Smooth muscle cell (in vitro differentiated cells): Measurements from ENCODE around the gene KCTD17. TPM values are rescaled to one million over a fixed set of nuclear protein-coding genes. Genes with fewer than 3 reads are reported as not detected.

Experiments
- DNase-seq: peaks from one replicate; lab custom pipeline; 2025; ENCODE audit not compliant: unreplicated experiment; lab: John Stamatoyannopoulos, UW
- H2AFZ ChIP-seq: fragments of 200-600 bp; sonication (generic); 2 replicates; pipeline ENCODE4 v1.6.0; 2016; ENCODE audit warnings: antibody characterized with exemption, low read depth, mild to moderate bottlenecking
- H3F3A ChIP-seq: fragments of 200-600 bp; sonication (generic); 2 replicates; pipeline ENCODE4 v1.6.0; 2017; ENCODE audit warnings: antibody characterized with exemption, low read depth
- H3K27ac ChIP-seq: fragments of 200-600 bp; sonication (generic); 2 replicates; pipeline ENCODE4 v1.5.1; 2016; ENCODE audit warnings: low read depth, mild to moderate bottlenecking
- H3K27me3 ChIP-seq: fragments of 200-600 bp; sonication (generic); 2 replicates; pipeline ENCODE4 v1.6.1; 2016; ENCODE audit warnings: low read depth, mild to moderate bottlenecking
- H3K36me3 ChIP-seq: fragments of 200-600 bp; sonication (generic); 2 replicates; pipeline ENCODE4 v1.5.1; 2016; ENCODE audit warnings: low read depth
- H3K4me1 ChIP-seq: fragments of 200-600 bp; sonication (generic); 2 replicates; pipeline ENCODE4 v1.5.1; 2016; ENCODE audit warnings: low read depth
- H3K4me2 ChIP-seq: fragments of 200-600 bp; sonication (generic); 2 replicates; pipeline ENCODE4 v1.6.0; 2016; ENCODE audit warnings: mild to moderate bottlenecking
- H3K4me3 ChIP-seq: fragments of 200-600 bp; sonication (generic); 2 replicates; pipeline ENCODE4 v1.5.1; 2016; ENCODE audit warnings: mild to moderate bottlenecking
- H3K79me2 ChIP-seq: fragments of 200-600 bp; sonication (generic); 2 replicates; pipeline ENCODE4 v1.6.0; 2016; ENCODE audit warnings: low read depth, mild to moderate bottlenecking
- H3K9ac ChIP-seq: fragments of 200-600 bp; sonication (generic); 2 replicates; pipeline ENCODE4 v1.6.0; 2016; ENCODE audit warnings: low read depth
- H3K9me3 ChIP-seq: fragments of 200-600 bp; sonication (generic); replicated peaks from 2 replicates; pipeline ENCODE4 v1.5.1; 2016; ENCODE audit warnings: low read depth
- H4K20me1 ChIP-seq: fragments of 200-600 bp; sonication (generic); 2 replicates; pipeline ENCODE4 v1.6.0; 2016; ENCODE audit warnings: low read depth
- CTCF ChIP-seq: fragments of 200-600 bp; sonication (generic); IDR thresholded peaks from 2 replicates; pipeline ENCODE4 v1.5.1; 2017; ENCODE audit warnings: borderline replicate concordance, mild to moderate bottlenecking, antibody characterized with exemption; ENCODE audit not compliant: insufficient read depth, poor library complexity, severe bottlenecking
- WGBS: methylation state at CpG from one replicate; pipeline ENCODE4 v1.1.7; 2016; ENCODE audit warnings: low lambda C conversion rate; 5-methylcytosine and 5-hydroxymethylcytosine counted together
- polyA plus RNA-seq: library from polyadenylated mRNA; unstranded; fragments of >200 nt; fragmentation: Nextera tagmentation; extraction: Ambion mirVana; gene quantifications from 2 replicates; pipeline ENCODE4 v1.2.1, GENCODE V29; 2016
- total RNA-seq: library from RNA; depleted of rRNA; stranded (reverse); fragments of >200 nt; gene quantifications from 2 replicates; pipeline ENCODE4 v1.2.3, GENCODE V29; 2014

The KCTD17 gene
- total and polyA plus RNA-seq, 2 experiments from 2014 or later = 20.0 to 36.9 TPM

GRCh38 chr22:37044634-37045625, 6.6 kb upstream of the KCTD17 start:
- no peak overlapping the region for H3K27ac ChIP-seq
- no peaks in the 10 kb centered on the region for H3K4me1 ChIP-seq
- WGBS = 85% methylated on average over 9 of the region's 9 CpGs
- no peaks in the 10 kb centered on the region for H4K20me1 ChIP-seq
- H3K36me3 ChIP-seq = no peaks in the 10 kb centered on the region
- no peak for DNase-seq
- H3K27me3 ChIP-seq = no peaks in the 10 kb centered on the region
- no peak overlapping the region for H2AFZ ChIP-seq
- H3K9me3 ChIP-seq = no peaks in the 10 kb centered on the region
- no peak overlapping the region for H3K9ac ChIP-seq
- H3F3A ChIP-seq = no peaks in the 10 kb centered on the region
- no peaks in the 10 kb centered on the region for H3K79me2 ChIP-seq
- TF ChIP-seq CTCF = no peak
- no peak overlapping the region for H3K4me3 ChIP-seq
- no peak overlapping the region for H3K4me2 ChIP-seq

GRCh38 chr22:37045958-37046357, 5.6 kb upstream of the KCTD17 start:
- H3F3A ChIP-seq = no peaks in the 10 kb centered on the region
- H3K79me2 ChIP-seq = no peaks in the 10 kb centered on the region
- no peaks in the 10 kb centered on the region for H3K4me1 ChIP-seq
- 31% methylated on average over 4 of the region's 4 CpGs for WGBS
- no peaks in the 10 kb centered on the region for H3K27me3 ChIP-seq
- H3K4me2 ChIP-seq = no peak overlapping the region
- no peak overlapping the region for H3K9ac ChIP-seq
- H3K4me3 ChIP-seq = no peak overlapping the region
- no peaks in the 10 kb centered on the region for H3K9me3 ChIP-seq
- no peaks in the 10 kb centered on the region for H4K20me1 ChIP-seq
- H2AFZ ChIP-seq = no peak overlapping the region
- no peak for DNase-seq
- TF ChIP-seq CTCF = peak; percentile 49
- H3K36me3 ChIP-seq = no peaks in the 10 kb centered on the region
- H3K27ac ChIP-seq = no peak overlapping the region

- no peaks in the 10 kb centered on the region for H4K20me1 ChIP-seq
- no peak for TF ChIP-seq CTCF
- no peaks in the 10 kb centered on the region for H3K27me3 ChIP-seq
- H3K79me2 ChIP-seq = no peaks in the 10 kb centered on the region
- no peak overlapping the region for H3K4me2 ChIP-seq
- H3F3A ChIP-seq = no peaks in the 10 kb centered on the region
- H3K9ac ChIP-seq = no peak overlapping the region
- no peak overlapping the region for H3K4me3 ChIP-seq
- H3K36me3 ChIP-seq = no peaks in the 10 kb centered on the region
- no peak overlapping the region for H2AFZ ChIP-seq
- DNase-seq = no peak
- H3K9me3 ChIP-seq = no peaks in the 10 kb centered on the region
- H3K4me1 ChIP-seq = no peaks in the 10 kb centered on the region
- no peak overlapping the region for H3K27ac ChIP-seq
- 95% methylated on average over 6 of the region's 6 CpGs for WGBS
Observed at GRCh38 chr22:37046589-37046988, 5.0 kb upstream of the KCTD17 start.
